ENCODE measurements around the gene FGF12. TPM values are rescaled to one million over a fixed set of nuclear protein-coding genes. Genes with fewer than 3 reads are reported as not detected.

Gene FGF12
- total and polyA plus RNA-seq, 10 donors = 3.7 to 53.3 (median 19.1) TPM

DNA sequence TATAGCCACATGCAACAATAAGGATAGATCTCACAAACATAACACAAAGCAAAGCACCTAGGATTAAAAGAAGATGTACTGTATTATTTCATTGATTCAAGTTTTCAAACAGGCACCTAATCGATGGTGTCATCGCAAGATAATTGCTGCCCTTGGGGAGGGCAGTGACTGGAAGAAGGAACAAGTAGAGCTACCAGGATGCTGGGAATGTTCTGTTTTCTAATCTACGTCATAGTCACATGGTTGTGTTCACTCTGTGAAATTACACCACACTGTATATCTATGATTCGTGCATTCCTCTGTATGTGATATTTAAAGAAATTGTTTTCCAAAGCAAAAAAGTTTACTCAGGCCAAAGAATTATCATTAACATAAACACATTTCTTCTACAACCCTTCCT is 236.6 kb downstream of the FGF12 start:
- peaks cover 0 to 12% (median 6%) of the 10 kb centered on the region in 6 donors for H3K4me1 ChIP-seq
- no peak for TF ChIP-seq POLR2A (IDR thresholded peaks at IDR 0.05)
- H3K27ac ChIP-seq = no peak overlapping the region
- H3K4me3 ChIP-seq = no peak overlapping the region
- 87 to 94% (median 90%) methylated on average over 4 of the region's 4 CpGs for WGBS, 5 donors
- H3K27me3 ChIP-seq (replicated peaks in 1 of 7) = no peaks in the 10 kb centered on the region
- no peaks in the 10 kb centered on the region for H3K9me3 ChIP-seq
- no peaks in the 10 kb centered on the region for H3K36me3 ChIP-seq
- DNase-seq = no peak
- intact Hi-C loops (cut with DNase I; ENCODE audit: low total_unique reads) = no loop called here

DNA sequence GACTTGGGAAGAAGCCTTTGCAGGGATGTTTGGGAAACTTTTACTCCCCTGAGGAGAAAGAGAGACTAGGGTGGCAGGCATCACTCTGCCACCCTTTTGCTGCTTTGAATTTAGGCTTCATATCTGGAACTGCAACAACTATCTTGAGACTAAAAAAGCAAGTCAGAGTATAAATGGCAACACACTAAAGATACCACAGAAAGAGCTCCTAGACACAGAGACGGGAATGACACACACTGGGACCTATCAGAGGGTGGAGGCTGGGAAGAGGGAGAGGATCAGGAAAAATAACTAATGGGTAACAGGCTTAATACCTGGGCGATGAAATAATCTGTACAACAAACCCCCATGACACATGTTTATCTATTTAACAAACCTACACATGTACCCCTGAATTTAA is 237.8 kb downstream of the FGF12 start:
- no peak overlapping the region for H3K4me3 ChIP-seq
- TF ChIP-seq, protein P1, sequence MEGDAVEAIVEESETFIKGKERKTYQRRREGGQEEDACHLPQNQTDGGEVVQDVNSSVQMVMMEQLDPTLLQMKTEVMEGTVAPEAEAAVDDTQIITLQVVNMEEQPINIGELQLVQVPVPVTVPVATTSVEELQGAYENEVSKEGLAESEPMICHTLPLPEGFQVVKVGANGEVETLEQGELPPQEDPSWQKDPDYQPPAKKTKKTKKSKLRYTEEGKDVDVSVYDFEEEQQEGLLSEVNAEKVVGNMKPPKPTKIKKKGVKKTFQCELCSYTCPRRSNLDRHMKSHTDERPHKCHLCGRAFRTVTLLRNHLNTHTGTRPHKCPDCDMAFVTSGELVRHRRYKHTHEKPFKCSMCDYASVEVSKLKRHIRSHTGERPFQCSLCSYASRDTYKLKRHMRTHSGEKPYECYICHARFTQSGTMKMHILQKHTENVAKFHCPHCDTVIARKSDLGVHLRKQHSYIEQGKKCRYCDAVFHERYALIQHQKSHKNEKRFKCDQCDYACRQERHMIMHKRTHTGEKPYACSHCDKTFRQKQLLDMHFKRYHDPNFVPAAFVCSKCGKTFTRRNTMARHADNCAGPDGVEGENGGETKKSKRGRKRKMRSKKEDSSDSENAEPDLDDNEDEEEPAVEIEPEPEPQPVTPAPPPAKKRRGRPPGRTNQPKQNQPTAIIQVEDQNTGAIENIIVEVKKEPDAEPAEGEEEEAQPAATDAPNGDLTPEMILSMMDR (IDR thresholded peaks at IDR 0.05 in 8 of 11, conservative IDR thresholded peaks at IDR 0.05 in 3 of 11) = no peak
- TF ChIP-seq POLR2AphosphoS5 (IDR thresholded peaks at IDR 0.05) = no peak
- no peak for TF ChIP-seq POLR2A (IDR thresholded peaks at IDR 0.05)
- no peak for DNase-seq
- H3K27me3 ChIP-seq (replicated peaks in 1 of 7) = no peaks in the 10 kb centered on the region
- no peak overlapping the region for H3K27ac ChIP-seq
- WGBS, 5 donors = 70 to 87% (median 83%) methylated on average over 2 of the region's 2 CpGs
- intact Hi-C loops (cut with DNase I; ENCODE audit: low total_unique reads) = no loop called here
- H3K9me3 ChIP-seq = no peaks in the 10 kb centered on the region
- H3K4me1 ChIP-seq = peaks cover 0 to 12% (median 6%) of the 10 kb centered on the region in 6 donors
- H3K36me3 ChIP-seq = no peaks in the 10 kb centered on the region

DNA sequence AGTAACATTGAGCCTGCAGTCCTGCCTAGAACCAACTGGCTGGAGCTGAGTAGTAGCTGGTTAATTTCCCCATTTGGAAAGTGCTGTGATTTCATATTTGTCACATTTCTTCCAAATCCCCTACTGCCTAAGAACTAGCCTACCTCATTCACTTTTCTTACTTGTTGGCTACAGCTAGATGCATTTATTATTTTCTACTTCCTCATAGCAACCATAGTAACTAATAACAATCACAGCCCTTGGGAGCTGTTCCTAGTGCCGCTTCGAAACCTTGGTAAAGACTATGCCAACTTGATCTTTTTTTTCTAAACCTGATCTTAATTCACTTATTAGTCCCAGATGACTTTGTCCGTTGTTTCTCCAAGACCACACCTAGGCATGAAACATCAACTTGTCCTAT is 240.3 kb downstream of the FGF12 start:
- no peak overlapping the region for H3K27ac ChIP-seq
- no peaks in the 10 kb centered on the region for H3K9me3 ChIP-seq
- TF ChIP-seq POLR2A (IDR thresholded peaks at IDR 0.05) (no peak), POLR2AphosphoS5 (IDR thresholded peaks at IDR 0.05) (no peak)
- TF ChIP-seq, protein P1 (IDR thresholded peaks at IDR 0.05 in 8 of 11, conservative IDR thresholded peaks at IDR 0.05 in 3 of 11) = no peak
- H3K36me3 ChIP-seq = no peaks in the 10 kb centered on the region
- WGBS, 5 donors = 90 to 95% (median 90%) methylated on average over 3 of the region's 3 CpGs
- no peak for DNase-seq
- intact Hi-C loops (cut with DNase I; ENCODE audit: low total_unique reads) = no loop called here
- no peak overlapping the region for H3K4me3 ChIP-seq
- H3K27me3 ChIP-seq (replicated peaks in 1 of 7) = no peaks in the 10 kb centered on the region
- no peaks in the 10 kb centered on the region for H3K4me1 ChIP-seq

DNA sequence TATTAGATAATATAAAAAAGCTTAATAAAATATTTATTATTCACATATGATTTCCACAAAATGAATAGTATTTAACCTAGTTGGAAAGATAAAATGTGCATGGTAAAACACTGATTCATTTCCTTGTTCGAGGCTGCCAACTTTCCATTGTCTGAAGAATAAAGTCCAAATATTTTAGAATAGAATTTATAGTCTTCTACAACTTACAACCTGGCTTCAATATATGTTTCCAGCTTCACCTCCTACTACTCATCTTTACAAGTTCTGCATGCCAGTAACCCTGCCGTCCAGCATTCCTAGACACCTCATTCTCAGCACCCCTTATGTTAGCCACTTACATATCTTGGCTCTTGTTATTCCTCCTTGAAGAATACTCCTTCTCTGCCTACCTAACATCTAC is 244.5 kb downstream of the FGF12 start:
- 47 to 83% (median 53%) methylated on average over 2 of the region's 2 CpGs for WGBS, 5 donors
- H3K27me3 ChIP-seq (replicated peaks in 1 of 7) = no peaks in the 10 kb centered on the region
- H3K4me1 ChIP-seq = no peaks in the 10 kb centered on the region
- no peak overlapping the region for H3K4me3 ChIP-seq
- H3K9me3 ChIP-seq = no peaks in the 10 kb centered on the region
- DNase-seq = no peak
- intact Hi-C loops (cut with DNase I; ENCODE audit: low total_unique reads) = no loop called here
- H3K36me3 ChIP-seq = no peaks in the 10 kb centered on the region
- TF ChIP-seq POLR2A (IDR thresholded peaks at IDR 0.05) (no peak), POLR2AphosphoS5 (IDR thresholded peaks at IDR 0.05) (no peak)
- TF ChIP-seq, protein P1 (IDR thresholded peaks at IDR 0.05 in 8 of 11, conservative IDR thresholded peaks at IDR 0.05 in 3 of 11) = no peak
- H3K27ac ChIP-seq = no peak overlapping the region

DNA sequence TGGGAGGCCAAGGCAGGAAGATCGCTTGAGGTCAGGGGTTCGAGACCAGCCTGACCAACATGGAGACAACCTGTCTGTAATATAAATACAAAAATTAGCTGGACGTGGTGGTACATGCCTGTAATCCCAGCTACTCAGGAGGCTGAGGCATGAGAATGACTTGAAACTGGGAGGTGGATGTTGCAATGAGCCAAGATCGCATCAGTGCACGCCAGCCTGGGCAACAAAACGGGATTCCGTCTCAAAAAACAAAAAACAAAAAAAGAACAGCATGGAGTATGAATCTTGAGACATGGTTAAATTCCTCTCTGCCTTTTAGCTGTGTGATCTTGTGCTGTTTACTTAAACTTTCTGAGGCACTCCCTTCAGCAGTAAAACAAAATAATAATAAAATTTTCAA is 244.9 kb downstream of the FGF12 start:
- Histone ChIP-seq H3K36me3 (no peaks in the 10 kb centered on the region), H3K9me3 (no peaks in the 10 kb centered on the region), H3K4me1 (no peaks in the 10 kb centered on the region), H3K27me3 (replicated peaks in 1 of 7) (no peaks in the 10 kb centered on the region), H3K27ac (no peak overlapping the region), H3K4me3 (no peak overlapping the region)
- DNase-seq = no peak
- intact Hi-C loops (cut with DNase I; ENCODE audit: low total_unique reads) = no loop called here
- WGBS, 5 donors = 76 to 92% (median 85%) methylated on average over 7 of the region's 7 CpGs
- TF ChIP-seq POLR2A (IDR thresholded peaks at IDR 0.05) (no peak), POLR2AphosphoS5 (IDR thresholded peaks at IDR 0.05) (no peak)
- TF ChIP-seq, protein P1 (IDR thresholded peaks at IDR 0.05 in 8 of 11, conservative IDR thresholded peaks at IDR 0.05 in 3 of 11) = no peak
